Measurements from ENCODE around the gene TM4SF1. TPM values are rescaled to one million over a fixed set of nuclear protein-coding genes. Genes with fewer than 3 reads are reported as not detected.

TM4SF1 gene
- total and polyA plus RNA-seq, 9 of the 15 experiments (the other 6 are each of a cell fraction or from before 2014, with no cell fraction given): 0.06 to 0.44 (median 0.08) TPM; not detected in 4

- DNase-seq (ENCODE audit: extremely low read depth in 1 of 4, low spot score in 3 of 4): no peak
- H2AFZ ChIP-seq (ENCODE audit: low read depth, low read length): no peak overlapping the region
- in situ Hi-C loops (cut with MboI): no loop called here
- intact Hi-C loops (cut with micrococcal nuclease): loop anchor here (2.0 kb wide), 1 partner anchor 97 kb away; no protein-coding TSS in a partner anchor
- H3K9ac ChIP-seq (ENCODE audit: insufficient read depth in 1 of 2, low read depth in 2 of 2, low read length in 2 of 2): no peak overlapping the region
- no peaks in the 10 kb centered on the region for H3K36me3 ChIP-seq (ENCODE audit: control insufficient read depth, insufficient read depth, low read length)
- no peak for FAIRE-seq
- no peak overlapping the region for H3K4me3 ChIP-seq
- no peak overlapping the region for H3K27ac ChIP-seq (ENCODE audit: extremely low read depth, low read depth, low read length)
- no peaks in the 10 kb centered on the region for H3K9me1 ChIP-seq (ENCODE audit: control insufficient read depth, insufficient read depth, low read length)
- H3K9me3 ChIP-seq (replicated peaks; ENCODE audit: control insufficient read depth, insufficient read depth, low read depth, low read length): no peaks in the 10 kb centered on the region
- CTCF ChIA-PET (ENCODE audit: low intra/inter-chr PET ratio): no interaction called here
- no peak overlapping the region for H3K4me2 ChIP-seq (ENCODE audit: insufficient read depth, low read length)
- H3K79me2 ChIP-seq (ENCODE audit: control insufficient read depth, insufficient read depth, low read length): no peaks in the 10 kb centered on the region
- TF ChIP-seq RFX1 (IDR thresholded peaks at IDR 0.05): no peak
- no peak for TF ChIP-seq DLX4 (CRISPR knock-in tag; IDR thresholded peaks at IDR 0.05)
- no peak for TF ChIP-seq E2F8 (IDR thresholded peaks at IDR 0.05; ENCODE audit: low read depth, partially characterized antibody)
- H4K20me1 ChIP-seq (replicated peaks; ENCODE audit: control insufficient read depth, insufficient read depth, low read length): no peaks in the 10 kb centered on the region
- no peak for ATAC-seq
- BruUV-seq (replicated peaks): no TSS peak
- peaks cover 0 to 5% of the 10 kb centered on the region in 2 experiments; a peak in 2 of 5 replicates for H3K27me3 ChIP-seq (ENCODE audit: control insufficient read depth in 2 of 2, insufficient read depth in 2 of 2, low read length in 2 of 2)
- H3K4me1 ChIP-seq (replicated peaks in 1 of 2; ENCODE audit: control insufficient read depth in 2 of 2, insufficient read depth in 2 of 2, low read length in 2 of 2): no peaks in the 10 kb centered on the region
- WGBS (ENCODE audit: insufficient coverage, low coverage, missing lambda C conversion rate): 0% methylated on average over 5 of the region's 5 CpGs
- POLR2A ChIA-PET: no interaction called here
These were observed 14.5 kb upstream of the TM4SF1 start for GRCh38 chr3:149391960-149392359.
